Endometrial microvascular endothelial cells (primary cell): ENCODE results near the gene NEURL1. TPM values are rescaled to one million over a fixed set of nuclear protein-coding genes. Genes with fewer than 3 reads are reported as not detected.
"Not testable (repeated sequence)": the region's sequence is repeated elsewhere in the genome, so short reads cannot be mapped to it uniquely, and the experiment has no call there.

Source experiments
- in situ Hi-C: cut with HindIII; loops from 2 replicates; pipeline ENCODE4 v1.10.0; 2017; ENCODE audit warnings: low sequenced_read_pairs, low pct_unique_long_range_greater_than_20kb; ENCODE audit errors: inconsistent ontology term
- total RNA-seq: library from RNA; depleted of rRNA; stranded (reverse); fragments of >200 nt; gene quantifications from one replicate; pipeline ENCODE4 v1.2.3, GENCODE V29; 2015; ENCODE audit errors: inconsistent ontology term

NEURL1 gene
- total RNA-seq, 1 donor from 2014 or later = not detected

- in situ Hi-C loops = no loop called here
Measured at GRCh38 chr10:103605359-103606096, 112.0 kb downstream of the NEURL1 start.

DNA sequence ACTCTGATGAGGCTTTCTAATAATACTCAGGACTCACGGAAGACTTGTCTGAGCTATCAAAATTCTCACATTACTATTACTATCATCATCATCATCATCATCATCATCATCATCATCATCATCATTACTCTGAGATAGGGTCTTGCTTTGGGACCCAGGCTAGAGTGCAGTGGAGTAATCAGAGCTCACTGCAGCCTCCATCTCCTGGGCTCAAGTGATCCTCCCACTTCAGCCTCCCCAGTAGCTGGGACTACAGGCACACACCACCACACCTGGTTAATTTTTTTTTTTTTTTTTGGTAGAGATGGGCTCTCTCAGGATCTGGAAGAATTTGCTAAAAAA is 112.6 kb downstream of the NEURL1 start:
- in situ Hi-C loops = not testable (repeated sequence)

GRCh38 chr10:103607051-103607450 is 113.5 kb downstream of the NEURL1 start:
- in situ Hi-C loops = not testable (repeated sequence)

DNA sequence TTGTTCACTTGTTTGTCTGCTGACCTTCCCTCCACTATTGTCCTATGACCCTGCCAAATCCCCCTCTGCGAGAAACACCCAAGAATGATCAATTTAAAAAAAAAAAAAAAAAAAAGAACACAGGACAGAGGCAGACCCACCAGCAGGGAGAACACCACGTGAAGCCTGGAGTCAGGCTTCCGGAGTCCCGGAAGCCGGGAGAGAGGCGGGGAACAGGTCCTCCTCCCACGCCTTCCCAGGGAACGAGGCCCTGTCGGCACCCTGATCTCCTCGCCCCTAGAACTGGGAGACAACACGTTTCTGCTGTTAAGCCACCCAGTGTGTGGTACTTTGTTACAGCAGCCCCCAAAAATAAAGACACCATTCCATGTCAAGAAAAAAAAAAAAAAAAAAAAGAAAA is 114.6 kb downstream of the NEURL1 start:
- in situ Hi-C loops = not testable (repeated sequence)

GRCh38 chr10:103609231-103610082 is 116.0 kb downstream of the NEURL1 start:
- in situ Hi-C loops = no loop called here

DNA sequence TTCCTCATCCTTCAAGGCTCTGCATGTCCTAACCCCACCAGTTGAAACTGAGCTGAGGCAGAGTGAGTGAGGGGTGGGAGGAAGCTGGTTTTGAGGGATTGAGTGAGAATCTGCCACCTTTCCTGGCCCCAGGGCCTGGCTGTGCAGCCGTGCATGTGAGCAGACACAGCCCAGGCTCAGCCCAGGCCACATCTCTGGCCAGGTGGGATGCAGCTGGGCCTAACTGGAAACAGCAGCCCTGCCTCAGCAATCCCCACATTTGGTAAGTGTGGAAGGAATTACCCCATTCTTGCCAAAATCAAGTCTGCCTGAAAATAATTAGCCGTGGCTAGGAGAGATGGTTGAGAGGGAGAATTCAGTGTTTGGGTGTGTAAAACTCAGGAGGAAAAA is 116.6 kb downstream of the NEURL1 start:
- in situ Hi-C loops = no loop called here

- in situ Hi-C loops = no loop called here
Measured at GRCh38 chr10:103610921-103611511, 117.5 kb downstream of the NEURL1 start.

GRCh38 chr10:103612462-103613365 is 119.2 kb downstream of the NEURL1 start:
- in situ Hi-C loops = no loop called here

- in situ Hi-C loops = no loop called here
Measured at GRCh38 chr10:103613616-103614015, 120.1 kb downstream of the NEURL1 start.

GRCh38 chr10:103614306-103615158 is 121.0 kb downstream of the NEURL1 start:
- in situ Hi-C loops = no loop called here

GRCh38 chr10:103616705-103617601 is 123.4 kb downstream of the NEURL1 start:
- in situ Hi-C loops = no loop called here

DNA sequence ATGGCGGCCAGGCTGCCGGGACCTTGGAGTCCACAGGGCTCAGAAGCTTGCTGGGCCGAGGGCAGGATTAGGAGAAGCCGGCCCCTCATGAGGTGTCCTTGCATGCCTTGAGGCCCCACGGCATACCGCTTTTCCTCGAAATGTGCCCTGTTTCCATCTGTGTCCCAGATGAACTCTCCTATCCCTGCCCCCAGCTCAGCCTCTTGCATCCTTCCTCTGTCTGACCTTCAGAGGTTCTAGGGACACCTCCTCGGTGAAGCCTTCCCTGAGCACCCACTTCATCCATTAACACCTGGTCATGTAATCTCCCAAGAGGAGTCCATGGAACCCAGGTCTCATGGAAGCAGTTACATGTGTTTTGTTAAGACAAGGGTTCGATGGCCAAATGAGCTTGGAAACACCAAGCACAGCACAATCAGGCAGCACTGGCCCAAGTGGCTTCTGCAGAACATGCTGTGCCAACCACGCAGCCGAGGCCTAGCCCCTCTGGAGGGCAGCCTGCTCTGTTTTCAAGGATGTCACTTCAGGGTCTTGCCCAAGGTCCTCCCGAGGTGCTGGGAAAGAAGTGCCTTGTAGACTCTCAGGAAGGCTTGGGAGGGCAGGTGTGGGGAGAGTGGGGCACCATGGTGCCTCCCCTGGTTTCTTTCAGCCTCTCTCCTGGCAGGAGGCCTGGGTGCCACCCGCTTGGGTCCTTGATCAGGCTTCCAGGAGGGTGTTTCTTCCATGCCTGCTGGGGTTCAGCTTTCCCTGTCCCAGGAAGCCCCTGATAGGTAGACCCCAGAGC is 124.3 kb downstream of the NEURL1 start:
- in situ Hi-C loops = no loop called here

DNA sequence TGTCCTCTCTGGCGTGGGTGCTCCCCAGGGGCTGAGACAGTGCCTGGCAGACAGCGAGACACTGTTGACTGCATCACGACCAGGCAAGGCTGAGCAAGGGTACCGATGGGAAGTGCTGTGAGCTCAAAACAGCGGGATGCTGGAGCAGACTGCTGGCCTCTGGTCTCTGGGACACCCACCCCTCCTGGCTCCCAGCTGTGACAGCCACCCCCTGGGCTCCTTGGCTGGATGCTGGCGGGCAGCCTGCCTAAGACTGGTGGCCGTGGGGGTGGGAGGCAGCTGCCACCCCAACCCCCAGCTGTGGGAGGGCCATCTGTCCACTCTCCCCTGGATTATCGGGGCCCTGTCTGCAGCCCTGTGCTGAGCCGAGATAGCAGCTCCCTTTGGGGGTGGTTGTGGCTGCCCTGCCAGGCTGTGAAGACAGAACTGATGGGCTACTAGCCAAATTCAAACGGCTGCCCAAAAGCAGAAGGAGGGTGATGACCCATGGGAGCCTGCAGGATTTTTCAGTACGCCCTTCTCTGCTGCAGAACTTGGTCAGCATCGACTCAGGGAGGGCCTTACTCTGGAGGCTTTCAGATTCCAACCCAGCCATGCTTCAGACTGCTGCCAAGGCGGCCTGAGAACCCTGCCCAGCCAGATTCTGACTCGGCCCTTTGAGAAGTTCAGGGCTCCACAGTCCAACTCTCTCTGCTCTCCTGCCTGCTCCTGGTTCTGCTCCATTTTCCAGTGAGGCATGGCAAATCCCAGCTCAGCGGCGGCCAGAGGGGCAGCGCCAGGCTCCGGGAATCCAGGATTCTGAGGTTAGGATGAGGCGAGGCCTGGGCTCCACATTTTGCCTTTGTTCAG is 125.3 kb downstream of the NEURL1 start:
- in situ Hi-C loops = no loop called here

DNA sequence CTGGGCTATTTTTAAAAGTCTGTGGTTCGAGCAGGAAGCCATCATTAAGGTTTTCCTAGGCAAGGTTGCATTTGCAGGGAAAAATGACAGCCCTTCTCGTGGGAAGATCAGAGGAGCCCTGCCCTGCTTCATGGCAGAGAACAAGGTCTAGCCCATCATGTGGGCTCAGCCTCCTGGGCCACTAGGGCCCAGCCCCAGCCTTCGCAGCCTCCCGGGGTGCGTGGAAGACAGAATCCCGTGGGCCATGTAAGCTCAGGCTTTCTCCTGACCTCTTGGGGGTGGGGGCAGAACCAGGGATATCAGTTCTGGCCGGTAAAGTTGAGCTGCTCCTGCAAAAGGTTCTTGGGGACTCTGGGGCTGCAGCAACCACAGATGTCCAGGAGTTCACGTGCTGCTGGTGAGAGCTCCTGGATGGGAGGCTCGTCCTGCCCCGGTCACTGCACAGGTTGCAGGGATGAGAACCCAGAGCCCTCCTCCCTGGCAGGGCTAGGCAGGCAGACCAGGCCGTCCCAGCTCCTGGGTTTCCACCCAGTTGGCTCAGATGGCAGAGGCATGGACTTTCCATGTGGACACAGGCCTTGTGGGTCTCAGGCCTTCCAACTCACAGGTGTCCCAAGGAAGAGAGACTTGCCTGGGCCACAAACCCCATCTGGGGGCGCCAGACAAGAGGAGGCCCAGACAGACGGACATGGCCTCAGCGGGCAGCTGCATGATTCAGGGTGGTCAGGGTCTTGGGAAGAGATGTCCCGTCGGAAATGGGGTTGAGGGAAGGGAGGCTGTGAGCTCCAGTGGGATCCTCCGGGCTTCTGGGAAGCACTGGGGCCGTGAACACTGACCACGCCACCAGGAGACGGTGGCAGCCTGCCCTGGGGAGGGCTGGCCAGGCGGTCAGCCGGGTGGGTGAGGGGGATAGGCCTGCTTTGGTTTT is 126.2 kb downstream of the NEURL1 start:
- in situ Hi-C loops = no loop called here

DNA sequence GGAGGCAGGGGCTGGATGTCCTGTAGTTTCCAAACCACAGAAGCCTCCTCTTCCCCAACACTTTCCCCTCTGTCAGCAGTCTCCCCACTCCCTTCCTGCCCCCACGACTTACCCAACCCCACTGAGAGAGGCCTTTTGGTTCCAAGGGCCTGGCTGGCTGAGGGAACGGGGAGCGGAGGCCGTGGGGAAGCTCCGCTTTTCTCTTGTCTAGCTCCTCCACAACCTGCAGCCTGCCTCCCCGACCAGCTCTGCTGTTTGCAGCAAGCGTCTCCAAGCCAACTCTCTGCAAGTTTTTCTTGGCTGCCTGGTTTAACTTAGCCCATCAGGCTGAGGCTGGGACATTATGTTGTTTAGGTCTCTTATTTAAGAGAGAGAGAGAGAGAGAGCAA is 126.8 kb downstream of the NEURL1 start:
- in situ Hi-C loops = no loop called here
